Activated naive CD4-positive, alpha-beta T cell treated with anti-CD3 and anti-CD28 coated beads, Interleukin-2, amount 50 U/mL, for 24 hours (primary cell): Measurements from ENCODE around the gene RNF220.

Experiments used
- H3K27ac Mint-ChIP-seq: one replicate; pipeline ENCODE4 v1.8.0; 2021; ENCODE audit warnings: mild to moderate bottlenecking, mixed read lengths
- H3K27me3 Mint-ChIP-seq: one replicate; pipeline ENCODE4 v1.8.0; 2021; ENCODE audit warnings: mixed read lengths
- H3K36me3 Mint-ChIP-seq: one replicate; pipeline ENCODE4 v1.8.0; 2021; ENCODE audit warnings: mixed read lengths
- H3K4me1 Mint-ChIP-seq: one replicate; pipeline ENCODE4 v1.8.0; 2021; ENCODE audit warnings: mixed read lengths
- H3K4me3 Mint-ChIP-seq: one replicate; pipeline ENCODE4 v1.8.0; 2021; ENCODE audit warnings: mild to moderate bottlenecking, mixed read lengths
- H3K9me3 Mint-ChIP-seq: one replicate; pipeline ENCODE4 v1.8.0; 2021; ENCODE audit warnings: mixed read lengths

The RNF220 gene

DNA sequence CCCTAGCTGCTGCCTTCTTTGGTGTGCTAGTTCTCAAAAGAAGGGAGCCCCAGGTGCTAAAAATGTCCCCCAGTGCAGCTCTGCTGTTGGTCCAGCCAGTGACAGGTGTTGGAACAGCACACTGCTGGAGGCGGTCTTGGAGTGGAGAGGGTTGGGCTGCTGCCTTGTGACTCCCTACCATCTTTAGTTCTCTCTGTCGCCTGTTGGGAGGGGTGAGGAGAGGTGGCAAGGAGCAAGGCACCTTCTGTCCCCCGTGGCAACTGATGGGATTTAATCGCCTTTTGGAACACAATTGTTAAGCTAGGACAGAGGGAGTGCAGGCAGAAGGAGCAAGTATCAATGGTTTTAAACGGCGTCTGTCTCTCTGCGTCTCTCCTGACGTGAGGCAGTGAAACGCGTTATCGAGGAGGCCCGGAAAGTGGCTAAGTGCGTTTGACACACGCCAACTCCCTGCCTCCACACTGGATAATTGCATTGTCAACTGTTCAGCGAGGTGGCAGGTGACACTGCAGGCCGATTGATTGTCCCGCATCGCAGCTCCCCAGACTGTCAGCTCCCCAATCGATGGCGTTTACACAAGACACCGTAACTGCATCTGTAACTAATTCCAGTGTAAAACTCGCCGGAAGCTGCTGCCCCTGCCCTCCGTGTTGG lies 235.3 kb downstream of the RNF220 start:
- Mint-ChIP-seq H3K9me3 (no peaks in the 10 kb centered on the region), H3K27me3 (no peaks in the 10 kb centered on the region), H3K4me3 (no peak overlapping the region), H3K4me1 (peaks cover 13% of the 10 kb centered on the region), H3K36me3 (peaks cover 4% of the 10 kb centered on the region), H3K27ac (no peak overlapping the region)

DNA sequence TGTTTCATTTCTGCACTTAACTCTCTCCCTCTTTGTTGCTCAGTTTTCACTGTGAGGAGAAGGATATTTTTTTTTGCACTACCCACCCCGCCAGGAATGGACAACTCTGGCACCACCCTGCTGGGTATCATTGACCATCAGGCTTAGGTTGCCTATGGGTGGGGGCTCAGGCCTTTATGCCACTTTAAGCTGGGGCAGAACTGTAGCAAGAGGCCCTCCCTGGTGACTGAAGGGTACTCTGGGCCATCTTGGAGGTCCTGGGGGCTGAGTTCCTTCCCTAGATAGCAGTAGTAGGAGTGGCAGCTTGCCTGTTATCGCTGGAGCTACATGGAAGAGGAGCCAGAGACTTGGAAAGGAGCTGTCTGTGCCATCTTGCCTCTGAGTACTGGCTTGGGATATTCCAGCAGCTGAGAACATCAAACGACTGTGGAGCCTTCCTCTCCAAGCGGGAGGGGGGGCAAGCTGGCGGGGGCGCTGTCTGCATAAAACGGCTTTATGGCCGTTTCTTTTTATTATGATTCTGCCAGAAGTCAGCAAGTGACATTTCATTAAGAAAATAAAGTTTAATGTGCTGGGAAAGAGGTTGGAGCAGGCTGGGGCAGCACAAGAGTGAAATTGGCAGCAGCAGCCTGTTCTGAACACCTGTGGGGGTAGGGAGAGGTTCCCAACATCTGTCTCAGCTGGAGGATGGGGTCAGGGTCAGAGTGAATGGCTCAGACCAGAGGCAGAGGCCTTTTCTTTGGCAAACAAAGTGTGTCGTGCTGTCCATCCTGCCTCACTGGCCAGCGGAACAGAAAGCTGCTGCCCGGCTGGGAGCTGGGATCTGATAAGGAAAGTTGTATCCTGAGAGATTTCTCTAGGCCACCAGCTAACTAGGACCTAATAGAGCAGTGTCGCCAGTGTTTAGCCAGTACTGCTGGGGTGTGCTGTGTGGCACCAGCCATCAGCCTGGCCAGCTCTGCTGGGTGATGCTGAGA lies 236.4 kb downstream of the RNF220 start:
- no peaks in the 10 kb centered on the region for H3K9me3 Mint-ChIP-seq
- peaks cover 7% of the 10 kb centered on the region for H3K4me1 Mint-ChIP-seq
- H3K27ac Mint-ChIP-seq = peak overlapping the region; percentile 52
- peaks cover 4% of the 10 kb centered on the region for H3K36me3 Mint-ChIP-seq
- no peak overlapping the region for H3K4me3 Mint-ChIP-seq
- no peaks in the 10 kb centered on the region for H3K27me3 Mint-ChIP-seq

GRCh38 chr1:44642255-44642654 lies 237.2 kb downstream of the RNF220 start:
- peak overlapping the region; percentile 52 for H3K27ac Mint-ChIP-seq

DNA sequence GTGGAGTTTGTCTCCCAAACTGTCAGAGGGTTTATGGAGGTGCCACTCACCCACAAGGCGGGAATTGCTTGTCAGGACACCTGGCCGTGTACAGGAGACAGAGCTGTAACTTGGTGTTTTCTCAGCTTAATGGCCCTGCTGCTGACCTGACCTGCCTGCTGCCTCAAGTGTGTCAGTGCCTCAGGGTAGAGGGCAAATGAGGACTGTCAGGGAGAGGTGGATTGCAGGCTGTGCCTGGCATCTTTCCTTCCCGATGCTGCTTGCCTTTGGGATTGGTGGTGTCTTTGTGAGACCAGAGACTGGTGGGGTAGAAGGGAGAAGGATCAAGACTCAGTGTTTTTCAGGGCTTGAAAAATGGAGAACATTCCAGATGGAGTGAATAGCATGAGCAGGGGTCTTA lies 237.9 kb downstream of the RNF220 start:
- no peak overlapping the region for H3K4me3 Mint-ChIP-seq
- H3K4me1 Mint-ChIP-seq = peaks cover 7% of the 10 kb centered on the region
- no peak overlapping the region for H3K27ac Mint-ChIP-seq
- H3K36me3 Mint-ChIP-seq = peaks cover 4% of the 10 kb centered on the region
- H3K9me3 Mint-ChIP-seq = no peaks in the 10 kb centered on the region
- H3K27me3 Mint-ChIP-seq = no peaks in the 10 kb centered on the region

More at GRCh38 chr1:44642255-44642654, 237.2 kb downstream of the RNF220 start:
- Mint-ChIP-seq H3K27me3 (no peaks in the 10 kb centered on the region), H3K4me3 (no peak overlapping the region), H3K9me3 (no peaks in the 10 kb centered on the region), H3K4me1 (peaks cover 7% of the 10 kb centered on the region), H3K36me3 (peaks cover 4% of the 10 kb centered on the region)

DNA sequence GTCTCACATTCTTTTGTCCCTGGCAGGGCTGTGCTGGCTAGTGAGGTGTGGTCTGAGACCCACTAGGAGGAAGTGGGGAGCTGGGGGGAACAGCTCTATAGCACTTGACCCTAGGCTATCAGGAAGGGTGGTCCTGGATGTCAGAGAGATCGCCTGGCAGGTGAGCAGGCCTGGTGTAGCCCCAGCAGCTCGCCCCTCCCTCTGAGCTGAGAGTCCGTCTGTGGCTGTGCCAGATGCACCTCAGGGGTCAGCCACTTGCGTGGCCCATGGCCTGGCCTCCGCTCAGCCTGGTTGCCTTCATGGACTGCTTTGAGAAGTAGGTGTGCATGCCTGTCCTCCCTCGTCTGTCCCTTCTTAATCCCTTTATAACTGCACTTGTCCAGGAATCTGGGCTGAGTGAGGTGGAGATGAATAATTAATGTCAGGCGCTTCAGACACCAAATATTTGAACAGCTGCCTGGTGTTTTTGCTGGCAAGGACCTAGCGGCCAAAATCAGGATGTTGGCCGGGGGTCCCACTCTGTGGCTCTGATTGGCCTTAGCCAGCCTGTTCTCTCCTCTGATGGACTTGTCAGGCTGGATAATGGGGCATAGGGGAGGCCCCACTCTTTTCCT lies 238.8 kb downstream of the RNF220 start:
- Mint-ChIP-seq H3K9me3 (no peaks in the 10 kb centered on the region), H3K27ac (no peak overlapping the region), H3K27me3 (no peaks in the 10 kb centered on the region), H3K36me3 (peaks cover 6% of the 10 kb centered on the region), H3K4me3 (no peak overlapping the region), H3K4me1 (peaks cover 7% of the 10 kb centered on the region)

DNA sequence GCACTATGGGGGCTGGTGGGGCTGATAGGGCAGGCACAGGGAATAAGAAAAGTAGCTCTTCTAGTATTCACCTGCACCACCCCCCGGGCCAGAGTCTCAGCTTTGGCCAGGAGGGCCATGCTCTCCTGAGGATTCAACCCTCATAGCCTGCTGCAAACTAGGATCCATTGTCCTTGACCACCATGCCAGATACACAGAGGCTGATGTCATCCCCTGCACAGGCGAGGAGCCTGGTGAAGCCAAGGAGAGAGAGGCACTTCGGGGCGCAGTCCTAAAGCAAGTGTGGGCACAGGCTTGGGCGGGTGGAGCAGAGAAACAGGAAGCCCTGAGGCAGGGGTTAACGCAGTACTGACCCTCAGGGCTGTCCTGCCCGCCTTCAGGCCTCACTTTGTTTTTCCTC lies 239.8 kb downstream of the RNF220 start:
- Mint-ChIP-seq H3K4me3 (no peak overlapping the region), H3K9me3 (no peaks in the 10 kb centered on the region), H3K4me1 (peaks cover 7% of the 10 kb centered on the region), H3K36me3 (peaks cover 7% of the 10 kb centered on the region), H3K27me3 (no peaks in the 10 kb centered on the region), H3K27ac (peak overlapping the region; percentile 23)

GRCh38 chr1:44645476-44646244 lies 240.6 kb downstream of the RNF220 start:
- Mint-ChIP-seq H3K9me3 (no peaks in the 10 kb centered on the region), H3K36me3 (peaks cover 7% of the 10 kb centered on the region), H3K27ac (no peak overlapping the region), H3K4me3 (no peak overlapping the region), H3K27me3 (no peaks in the 10 kb centered on the region), H3K4me1 (peaks cover 7% of the 10 kb centered on the region)

DNA sequence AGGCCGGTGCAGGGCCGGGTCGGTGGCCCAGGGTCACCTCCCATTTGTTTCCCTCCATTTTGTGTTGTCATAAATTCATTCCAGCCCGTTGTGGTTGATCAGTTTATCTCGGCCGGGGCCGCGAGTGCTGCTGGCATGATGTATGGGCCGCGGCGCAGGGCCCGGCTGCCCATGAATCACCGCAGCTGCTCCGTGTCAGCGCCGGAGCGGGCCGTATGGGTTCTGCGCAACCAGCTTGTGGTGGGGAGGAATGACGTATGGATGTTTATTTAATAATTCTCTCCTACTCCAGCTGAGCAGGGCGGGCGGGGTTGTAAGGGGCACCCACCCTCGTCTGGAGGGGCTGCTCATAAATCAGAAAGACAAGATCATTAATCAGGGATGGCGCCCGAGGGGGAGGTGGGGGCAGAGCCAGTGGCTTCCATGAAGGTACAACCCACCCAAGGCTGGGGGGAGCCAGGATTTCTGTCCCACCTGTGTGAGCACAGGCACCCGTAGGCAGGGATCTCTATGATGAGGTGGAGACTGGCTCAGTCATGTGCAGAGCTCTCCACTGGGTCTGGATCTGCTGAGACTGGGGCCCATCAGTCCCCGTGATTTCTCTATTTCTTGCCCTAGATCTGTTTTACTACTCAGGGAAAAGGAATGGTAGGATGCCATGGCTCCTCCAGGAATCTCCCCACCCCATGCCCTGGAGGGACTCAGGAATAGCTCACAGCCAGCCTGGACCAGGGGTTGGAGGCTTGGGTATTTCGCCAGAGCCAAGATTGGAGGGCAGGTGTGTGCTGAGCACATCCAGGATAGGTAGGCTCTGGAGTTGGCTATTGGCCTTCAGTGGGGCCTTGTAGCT lies 241.4 kb downstream of the RNF220 start:
- H3K4me1 Mint-ChIP-seq = peaks cover 7% of the 10 kb centered on the region
- no peaks in the 10 kb centered on the region for H3K9me3 Mint-ChIP-seq
- H3K27ac Mint-ChIP-seq = no peak overlapping the region
- H3K4me3 Mint-ChIP-seq = no peak overlapping the region
- no peaks in the 10 kb centered on the region for H3K27me3 Mint-ChIP-seq
- peaks cover 7% of the 10 kb centered on the region for H3K36me3 Mint-ChIP-seq

GRCh38 chr1:44647896-44648295 lies 242.8 kb downstream of the RNF220 start:
- Mint-ChIP-seq H3K36me3 (peaks cover 5% of the 10 kb centered on the region), H3K27me3 (no peaks in the 10 kb centered on the region), H3K9me3 (no peaks in the 10 kb centered on the region), H3K4me3 (no peak overlapping the region), H3K4me1 (no peaks in the 10 kb centered on the region), H3K27ac (peak overlapping the region; percentile 41)

DNA sequence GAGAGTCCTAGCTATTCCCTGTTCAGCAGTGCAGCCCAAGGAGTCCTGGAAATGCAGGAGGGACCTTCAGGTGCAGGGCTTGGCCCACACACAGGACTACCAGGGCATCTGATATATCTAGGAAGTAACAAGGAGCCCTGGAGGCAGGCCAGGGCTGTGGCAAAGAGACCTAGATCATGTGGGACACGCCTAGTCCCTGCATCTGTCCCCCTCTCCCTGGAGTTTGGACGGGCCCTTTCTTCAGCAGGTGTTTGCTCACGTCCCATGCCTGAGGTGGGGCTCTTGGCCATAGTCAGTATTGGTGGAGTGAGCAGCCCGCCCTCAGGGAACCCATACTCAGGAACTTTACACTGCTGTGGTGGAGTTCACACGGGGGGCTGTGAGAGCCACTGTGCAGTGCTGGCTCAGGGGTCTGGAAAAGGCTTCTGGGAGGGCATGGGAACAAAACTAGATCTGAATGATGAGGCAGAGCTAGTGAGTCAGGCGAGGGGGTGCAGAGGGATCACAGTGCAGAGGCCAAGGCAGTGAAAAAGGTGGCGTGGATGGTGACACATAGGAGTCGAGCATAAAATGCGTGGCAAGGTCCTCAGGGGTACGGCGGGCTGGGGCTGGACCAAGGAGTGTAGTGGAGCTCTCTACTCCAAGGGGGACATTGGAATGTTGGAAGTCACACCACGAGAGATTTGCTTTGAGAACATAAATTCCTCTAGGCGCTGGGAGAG lies 243.6 kb downstream of the RNF220 start:
- peak overlapping the region; percentile 42 for H3K27ac Mint-ChIP-seq
- no peak overlapping the region for H3K4me3 Mint-ChIP-seq

GRCh38 chr1:44649788-44650158 lies 244.7 kb downstream of the RNF220 start:
- no peaks in the 10 kb centered on the region for H3K27me3 Mint-ChIP-seq
- peaks cover 5% of the 10 kb centered on the region for H3K36me3 Mint-ChIP-seq
- H3K4me1 Mint-ChIP-seq = no peaks in the 10 kb centered on the region
- no peak overlapping the region for H3K27ac Mint-ChIP-seq
- no peaks in the 10 kb centered on the region for H3K9me3 Mint-ChIP-seq
- H3K4me3 Mint-ChIP-seq = no peak overlapping the region

More for the DNA sequence above, 243.6 kb downstream of the RNF220 start:
- H3K27me3 Mint-ChIP-seq = no peaks in the 10 kb centered on the region
- peaks cover 5% of the 10 kb centered on the region for H3K36me3 Mint-ChIP-seq
- no peaks in the 10 kb centered on the region for H3K4me1 Mint-ChIP-seq
- no peaks in the 10 kb centered on the region for H3K9me3 Mint-ChIP-seq

DNA sequence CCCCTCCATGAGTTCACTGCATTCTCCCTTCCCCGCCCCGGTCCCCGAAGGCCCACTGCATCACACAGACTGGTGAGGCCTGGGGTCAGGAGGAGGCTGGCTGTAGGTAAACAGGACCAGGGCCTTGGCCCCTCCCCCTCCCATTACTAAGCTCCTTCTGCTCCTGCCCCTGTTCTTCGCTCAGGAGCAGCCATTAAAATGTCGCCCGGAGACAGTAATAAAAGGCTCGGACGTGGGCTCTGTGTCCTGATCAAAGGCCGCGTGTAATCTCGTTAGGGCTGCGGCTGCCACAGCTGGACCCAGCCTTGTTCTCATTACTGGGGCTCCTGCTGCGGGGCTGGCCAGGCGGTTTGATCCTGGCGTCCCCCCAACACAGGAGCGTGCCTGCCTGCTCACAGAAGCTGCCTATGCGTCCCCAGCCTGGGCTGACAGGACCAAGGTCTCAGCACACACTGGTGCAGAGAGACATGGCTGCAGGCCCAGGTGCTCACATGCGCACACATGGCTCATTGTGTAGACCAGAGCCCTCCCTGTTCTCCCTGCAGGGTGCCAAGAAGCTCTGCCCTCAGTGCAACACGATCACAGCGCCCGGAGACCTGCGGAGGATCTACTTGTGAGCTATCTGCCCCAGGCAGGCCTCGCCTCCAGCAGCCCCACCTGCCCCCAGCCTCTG lies 245.2 kb downstream of the RNF220 start:
- no peak overlapping the region for H3K27ac Mint-ChIP-seq
- H3K4me3 Mint-ChIP-seq = no peak overlapping the region
- H3K27me3 Mint-ChIP-seq = no peaks in the 10 kb centered on the region
- H3K36me3 Mint-ChIP-seq = peaks cover 5% of the 10 kb centered on the region
- H3K9me3 Mint-ChIP-seq = no peaks in the 10 kb centered on the region
- H3K4me1 Mint-ChIP-seq = no peaks in the 10 kb centered on the region

GRCh38 chr1:44651069-44651468 lies 246.0 kb downstream of the RNF220 start:
- H3K4me3 Mint-ChIP-seq = no peak overlapping the region
- no peaks in the 10 kb centered on the region for H3K27me3 Mint-ChIP-seq
- peaks cover 5% of the 10 kb centered on the region for H3K36me3 Mint-ChIP-seq
- H3K4me1 Mint-ChIP-seq = no peaks in the 10 kb centered on the region
- no peak overlapping the region for H3K27ac Mint-ChIP-seq
- no peaks in the 10 kb centered on the region for H3K9me3 Mint-ChIP-seq
